Activated naive CD4-positive, alpha-beta T cell treated with anti-CD3 and anti-CD28 coated beads, Interleukin-2, amount 50 U/mL, for 72 hours (primary cell): Measurements from ENCODE around the gene RIC3. TPM values are rescaled to one million over a fixed set of nuclear protein-coding genes. Genes with fewer than 3 reads are reported as not detected.

Source experiments
- ATAC-seq, 2 donors: fragments of 150-1000 bp; cut with Tn5 transposase; 2 replicates each; pipeline ENCODE4 v1.10.0; 2021; ENCODE audit warnings: mild to moderate bottlenecking in 2 of 2, moderate library complexity in 2 of 2
- DNase-seq, 2 donors: peaks; one replicate each; pipeline ENCODE4 v3.0.0; 2021 to 2022; ENCODE audit warnings: low spot score in 2 of 2
- H3K27ac Mint-ChIP-seq, 2 donors: one replicate each; pipeline ENCODE4 v1.8.0; 2022; ENCODE audit warnings: mild to moderate bottlenecking in 2 of 2, mixed read lengths in 2 of 2
- H3K36me3 Mint-ChIP-seq, 2 donors: one replicate each; pipeline ENCODE4 v1.8.0; 2022; ENCODE audit warnings: mixed read lengths in 2 of 2
- H3K9me3 Mint-ChIP-seq, 2 donors: one replicate each; pipeline ENCODE4 v1.8.0; 2022; ENCODE audit warnings: mixed read lengths in 2 of 2
- total RNA-seq, 2 donors: library from RNA; stranded (reverse); gene quantifications; one replicate each; pipeline ENCODE4 v1.2.3, GENCODE V29; 2022

The RIC3 gene
- total RNA-seq, 2 donors from 2014 or later, result 12.1 to 19.7 TPM

- ATAC-seq (no peak), DNase-seq (no peak)
- Mint-ChIP-seq H3K27ac (no peak overlapping the region), H3K9me3 (peaks cover 4 to 5% of the 10 kb centered on the region in 2 donors), H3K36me3 (peaks cover 0 to 6% of the 10 kb centered on the region in 2 donors)
Observed at GRCh38 chr11:8126649-8127289, 42.1 kb downstream of the RIC3 start.

DNA sequence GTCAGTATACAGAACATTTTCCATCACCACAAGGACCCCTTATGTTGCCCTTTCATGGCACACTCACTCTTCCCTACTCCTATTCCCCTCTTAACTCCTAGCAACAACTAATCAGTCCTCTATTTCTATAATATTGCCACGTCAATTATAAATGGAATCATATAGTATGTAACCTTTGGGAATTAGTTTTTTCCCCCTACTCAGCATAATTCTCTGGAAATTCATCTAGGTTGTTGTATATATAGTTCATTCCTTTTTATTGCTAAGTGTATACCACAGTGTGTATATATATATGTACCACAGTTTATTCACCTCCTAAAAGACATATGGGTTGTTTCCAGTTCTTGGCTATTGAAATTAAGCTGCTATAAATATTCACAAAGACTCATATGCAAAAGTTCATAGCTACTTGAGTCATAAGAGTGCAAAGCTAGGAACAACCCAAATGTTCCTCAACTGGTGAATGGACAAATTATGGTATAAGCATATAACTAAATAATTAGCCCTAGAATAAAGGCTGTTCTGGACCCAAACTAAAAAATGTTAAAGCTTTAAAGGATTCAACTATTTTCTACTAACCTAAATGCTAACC lies 46.6 kb downstream of the RIC3 start:
- H3K9me3 Mint-ChIP-seq, result peaks cover 5 to 7% of the 10 kb centered on the region in 2 donors
- peaks cover 16 to 22% of the 10 kb centered on the region in 2 donors for H3K36me3 Mint-ChIP-seq
- ATAC-seq, result no peak
- DNase-seq, result no peak
- no peak overlapping the region for H3K27ac Mint-ChIP-seq

DNA sequence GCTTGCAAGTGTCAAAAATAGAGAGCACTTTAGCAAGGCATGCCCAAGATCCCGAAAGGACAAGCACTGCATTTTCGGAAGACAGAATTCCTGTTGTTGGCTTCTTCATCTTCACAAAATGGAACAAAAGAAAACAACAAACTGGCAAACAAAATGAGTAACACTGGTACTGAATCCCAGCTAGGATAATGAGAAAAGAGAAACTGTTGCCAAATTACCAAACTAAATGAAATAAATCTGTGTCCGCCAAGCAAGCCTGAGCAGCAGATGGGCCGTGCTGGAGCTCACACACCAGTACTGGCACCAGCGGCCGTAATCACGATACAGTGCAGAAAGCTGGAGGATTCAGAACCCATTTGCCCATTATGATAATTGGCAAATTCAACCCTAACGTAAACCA lies 57.2 kb downstream of the RIC3 start:
- H3K27ac Mint-ChIP-seq, result no peak overlapping the region
- H3K36me3 Mint-ChIP-seq, result peaks cover 18 to 29% of the 10 kb centered on the region in 2 donors
- DNase-seq (no peak), ATAC-seq (no peak)
- H3K9me3 Mint-ChIP-seq, result peaks cover 5 to 8% of the 10 kb centered on the region in 2 donors

GRCh38 chr11:8110396-8110795 lies 58.4 kb downstream of the RIC3 start:
- ATAC-seq, result no peak
- Mint-ChIP-seq H3K9me3 (peaks cover 5 to 8% of the 10 kb centered on the region in 2 donors), H3K36me3 (peaks cover 8 to 18% of the 10 kb centered on the region in 2 donors), H3K27ac (peak overlapping the region in 1 of 2 donors; percentile 46)
- no peak for DNase-seq

DNA sequence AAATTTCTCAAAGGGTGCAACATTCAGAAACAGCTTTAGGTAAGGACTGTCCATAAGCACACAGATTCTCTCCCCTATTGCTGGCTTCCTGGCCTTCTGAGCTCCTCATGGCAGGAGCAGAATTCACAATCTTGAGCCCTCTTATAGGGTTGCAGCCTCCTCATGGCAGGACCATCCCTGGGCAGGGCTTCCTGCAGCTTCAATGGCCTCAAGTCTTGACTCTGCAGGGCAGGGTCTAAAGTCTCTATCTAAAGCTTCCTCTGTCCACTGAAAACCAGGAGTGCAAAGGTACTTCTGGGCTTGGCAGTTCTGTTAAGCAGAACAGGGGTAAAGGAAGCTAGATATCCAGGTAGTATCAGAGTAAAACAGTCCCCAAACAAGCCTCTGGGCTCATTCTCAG lies 59.1 kb downstream of the RIC3 start:
- Mint-ChIP-seq H3K9me3 (peaks cover under 1 to 3% of the 10 kb centered on the region in 2 donors), H3K36me3 (peaks cover 2 to 11% of the 10 kb centered on the region in 2 donors), H3K27ac (peak overlapping the region in 1 of 2 donors; percentile 85)
- no peak for DNase-seq
- no peak for ATAC-seq

DNA sequence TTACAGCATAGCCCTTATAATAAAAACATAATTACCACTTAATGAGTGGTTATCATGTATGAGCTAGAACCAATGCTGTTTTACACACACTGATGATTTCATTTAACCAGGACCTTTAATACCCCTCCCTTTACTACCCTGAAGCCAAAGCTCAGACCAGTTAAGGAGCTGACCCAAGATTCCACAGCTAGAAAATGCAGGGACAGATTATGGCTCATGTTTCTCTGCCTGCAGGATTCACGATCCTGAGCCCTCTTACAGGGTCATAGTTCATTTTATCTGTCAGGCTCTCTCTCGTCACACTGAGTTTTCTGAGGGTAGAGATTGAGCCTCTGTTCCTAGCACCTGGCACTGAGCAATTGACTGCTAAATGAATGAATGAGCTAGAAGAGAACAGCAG lies 60.4 kb downstream of the RIC3 start:
- Mint-ChIP-seq H3K27ac (no peak overlapping the region), H3K36me3 (no peaks in the 10 kb centered on the region), H3K9me3 (no peaks in the 10 kb centered on the region)
- ATAC-seq, result no peak
- DNase-seq, result no peak

DNA sequence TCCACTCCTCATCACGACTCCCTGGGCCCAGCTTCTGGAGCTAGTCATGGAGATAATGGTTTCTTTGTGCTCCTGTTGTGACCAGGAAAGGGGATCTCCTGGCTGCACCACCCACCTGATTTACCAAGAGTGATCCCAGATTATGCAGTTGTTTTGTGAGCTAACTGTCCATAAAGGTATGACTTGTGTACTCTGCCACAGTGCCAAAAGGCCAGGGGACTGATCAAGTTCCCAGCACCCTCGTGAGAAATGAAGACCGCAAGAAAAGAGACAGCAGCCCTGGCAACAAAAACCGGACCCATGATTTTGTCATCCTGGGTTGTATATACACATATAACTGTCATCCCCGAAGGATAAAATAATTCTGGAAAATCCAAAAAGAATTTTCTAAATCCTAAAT lies 61.2 kb downstream of the RIC3 start:
- Mint-ChIP-seq H3K36me3 (no peaks in the 10 kb centered on the region), H3K9me3 (no peaks in the 10 kb centered on the region), H3K27ac (no peak overlapping the region)
- no peak for DNase-seq
- ATAC-seq, result no peak

GRCh38 chr11:8106679-8107078 lies 62.1 kb downstream of the RIC3 start:
- Mint-ChIP-seq H3K9me3 (no peaks in the 10 kb centered on the region), H3K27ac (peak overlapping the region in 1 of 2 donors; percentile 66), H3K36me3 (no peaks in the 10 kb centered on the region)
- ATAC-seq, result no peak
- no peak for DNase-seq

DNA sequence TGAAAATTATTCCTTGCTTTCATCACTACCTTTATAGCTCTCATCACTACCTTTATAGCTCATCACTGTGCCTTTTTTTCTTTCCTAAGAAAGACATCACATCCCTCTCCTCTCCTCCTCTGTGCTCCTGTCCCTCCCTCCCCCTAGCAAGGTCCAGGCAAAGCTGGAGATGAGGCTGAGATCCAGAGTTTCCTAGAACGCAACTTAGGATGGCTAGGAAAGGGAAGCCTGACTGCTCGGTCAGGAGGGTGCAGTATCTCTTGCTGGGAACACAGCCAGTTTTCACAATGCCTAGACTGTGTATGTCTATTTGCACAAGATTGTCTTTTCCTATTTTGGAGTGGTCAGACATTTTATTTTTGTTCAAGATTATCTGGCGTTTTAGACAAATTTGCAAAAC lies 63.2 kb downstream of the RIC3 start:
- no peaks in the 10 kb centered on the region for H3K36me3 Mint-ChIP-seq
- H3K27ac Mint-ChIP-seq, result no peak overlapping the region
- no peak for ATAC-seq
- DNase-seq, result no peak
- no peaks in the 10 kb centered on the region for H3K9me3 Mint-ChIP-seq

- no peaks in the 10 kb centered on the region for H3K9me3 Mint-ChIP-seq
- H3K36me3 Mint-ChIP-seq, result no peaks in the 10 kb centered on the region
- ATAC-seq (no peak), DNase-seq (no peak)
- peak overlapping the region in 1 of 2 donors; percentile 57 for H3K27ac Mint-ChIP-seq
Observed at GRCh38 chr11:8105133-8105532, 63.7 kb downstream of the RIC3 start.

DNA sequence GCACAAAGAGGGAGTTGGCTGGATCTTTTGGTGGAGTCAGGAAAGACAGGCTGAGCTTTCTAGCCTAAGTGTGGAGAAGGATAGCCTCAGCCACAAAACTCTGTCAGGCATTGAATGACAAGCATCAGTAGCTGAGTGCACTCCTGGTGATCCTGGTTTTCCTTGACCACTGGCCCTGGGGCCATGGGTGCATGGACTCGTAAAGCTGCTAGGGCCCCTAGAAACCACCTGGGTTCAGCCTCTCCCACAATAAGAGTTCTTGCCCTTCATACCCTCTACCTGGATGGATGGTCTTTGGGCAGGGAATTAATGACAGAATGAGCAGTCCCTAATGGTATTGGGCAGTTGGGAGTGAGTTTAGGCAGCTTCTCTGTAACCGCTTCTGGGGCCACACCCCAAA lies 64.9 kb downstream of the RIC3 start:
- DNase-seq (no peak), ATAC-seq (no peak)
- no peak overlapping the region for H3K27ac Mint-ChIP-seq
- H3K36me3 Mint-ChIP-seq, result no peaks in the 10 kb centered on the region
- H3K9me3 Mint-ChIP-seq, result no peaks in the 10 kb centered on the region

- DNase-seq (no peak), ATAC-seq (no peak)
- H3K36me3 Mint-ChIP-seq, result no peaks in the 10 kb centered on the region
- H3K27ac Mint-ChIP-seq, result no peak overlapping the region
- H3K9me3 Mint-ChIP-seq, result no peaks in the 10 kb centered on the region
Observed at GRCh38 chr11:8102965-8103364, 65.9 kb downstream of the RIC3 start.

GRCh38 chr11:8102296-8102915 lies 66.4 kb downstream of the RIC3 start:
- DNase-seq, result peak in 1 of 2 donors; percentile 44
- H3K27ac Mint-ChIP-seq, result no peak overlapping the region
- H3K36me3 Mint-ChIP-seq, result no peaks in the 10 kb centered on the region
- no peaks in the 10 kb centered on the region for H3K9me3 Mint-ChIP-seq
- no peak for ATAC-seq

DNA sequence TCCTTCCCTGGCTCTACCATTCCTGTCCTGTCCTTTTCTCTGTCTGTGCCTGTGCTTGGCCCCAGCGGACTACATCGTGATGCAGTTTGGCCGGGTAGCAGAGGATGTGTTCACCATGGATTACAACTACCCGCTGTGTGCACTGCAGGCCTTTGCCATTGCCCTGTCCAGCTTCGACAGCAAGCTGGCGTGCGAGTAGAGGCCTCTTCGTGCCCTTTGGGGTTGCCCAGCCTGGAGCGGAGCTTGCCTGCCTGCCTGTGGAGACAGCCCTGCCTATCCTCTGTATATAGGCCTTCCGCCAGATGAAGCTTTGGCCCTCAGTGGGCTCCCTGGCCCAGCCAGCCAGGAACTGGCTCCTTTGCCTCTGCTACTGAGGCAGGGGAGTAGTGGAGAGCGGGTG lies 67.4 kb downstream of the RIC3 start:
- H3K9me3 Mint-ChIP-seq, result no peaks in the 10 kb centered on the region
- ATAC-seq, result no peak
- H3K36me3 Mint-ChIP-seq, result no peaks in the 10 kb centered on the region
- no peak overlapping the region for H3K27ac Mint-ChIP-seq
- no peak for DNase-seq

GRCh38 chr11:8100605-8101004 lies 68.2 kb downstream of the RIC3 start:
- no peak overlapping the region for H3K27ac Mint-ChIP-seq
- no peaks in the 10 kb centered on the region for H3K9me3 Mint-ChIP-seq
- H3K36me3 Mint-ChIP-seq, result no peaks in the 10 kb centered on the region
- DNase-seq (no peak), ATAC-seq (no peak)

DNA sequence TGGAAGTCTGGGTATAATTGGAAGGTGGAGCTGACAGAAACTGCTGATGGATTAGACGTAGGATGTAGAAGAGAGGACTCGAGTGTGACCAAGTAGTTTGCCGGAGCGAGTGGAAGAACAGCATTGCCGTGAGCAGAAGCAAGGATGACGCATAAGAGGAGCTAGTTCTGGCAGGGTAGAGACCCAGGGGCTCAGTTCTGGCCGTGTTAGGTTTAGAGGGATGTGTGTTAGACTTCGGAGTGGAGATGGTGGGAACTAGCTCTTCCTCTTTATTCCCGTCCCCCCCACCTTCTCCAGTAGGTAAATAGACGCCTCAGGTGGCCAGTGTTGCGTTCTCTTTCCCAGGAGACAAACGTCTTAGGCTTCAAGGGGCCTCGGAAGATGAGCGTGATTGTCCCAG lies 68.7 kb downstream of the RIC3 start:
- no peaks in the 10 kb centered on the region for H3K36me3 Mint-ChIP-seq
- ATAC-seq (no peak), DNase-seq (no peak)
- no peak overlapping the region for H3K27ac Mint-ChIP-seq
- no peaks in the 10 kb centered on the region for H3K9me3 Mint-ChIP-seq

- DNase-seq (peak; percentile 54 to 73), ATAC-seq (peak; percentile 57 to 68)
- Mint-ChIP-seq H3K36me3 (no peaks in the 10 kb centered on the region), H3K9me3 (no peaks in the 10 kb centered on the region), H3K27ac (no peak overlapping the region)
Observed at GRCh38 chr11:8099291-8099899, 69.4 kb downstream of the RIC3 start.
